GM18507 (cell line): Measurements from ENCODE around the gene SSTR1.

Experiments
- DNase-seq: peaks from one replicate; pipeline ENCODE4 v3.0.0; 2011; ENCODE audit warnings: low read depth; ENCODE audit not compliant: insufficient read length; ENCODE audit errors: extremely low spot score
- FAIRE-seq: peaks from 2 replicates; lab custom pipeline; 2011; peaks lifted over from hg19 to GRCh38; lab: Jason Lieb, UNC

SSTR1 gene

GRCh38 chr14:38201137-38201828 lies 6.4 kb upstream of the SSTR1 start:
- DNase-seq: no peak
- FAIRE-seq: no peak

GRCh38 chr14:38202444-38203191 lies 5.1 kb upstream of the SSTR1 start:
- FAIRE-seq (no peak), DNase-seq (no peak)

GRCh38 chr14:38203929-38204718 lies 3.6 kb upstream of the SSTR1 start:
- FAIRE-seq (no peak), DNase-seq (no peak)

GRCh38 chr14:38204719-38205115 lies 3.0 kb upstream of the SSTR1 start:
- DNase-seq (no peak), FAIRE-seq (no peak)

- DNase-seq (no peak), FAIRE-seq (no peak)
These were observed 2.4 kb upstream of the SSTR1 start for GRCh38 chr14:38205119-38205813.

GRCh38 chr14:38205949-38206665 lies 1.6 kb upstream of the SSTR1 start:
- FAIRE-seq (no peak), DNase-seq (no peak)

- DNase-seq (no peak), FAIRE-seq (no peak)
These were observed 871 bp upstream of the SSTR1 start for GRCh38 chr14:38206689-38207376.

- DNase-seq (no peak), FAIRE-seq (no peak)
These were observed 348 bp upstream of the SSTR1 start for GRCh38 chr14:38207377-38207735.

- no peak for DNase-seq
- FAIRE-seq: no peak
These were observed 1.2 kb downstream of the SSTR1 start for GRCh38 chr14:38208618-38209562.

GRCh38 chr14:38209572-38210557 lies 2.2 kb downstream of the SSTR1 start:
- no peak for FAIRE-seq
- DNase-seq: no peak

- no peak for FAIRE-seq
- no peak for DNase-seq
These were observed 3.0 kb downstream of the SSTR1 start for GRCh38 chr14:38210587-38211216.

GRCh38 chr14:38211255-38211735 lies 3.6 kb downstream of the SSTR1 start:
- DNase-seq (no peak), FAIRE-seq (no peak)

- FAIRE-seq: no peak
- no peak for DNase-seq
These were observed 4.4 kb downstream of the SSTR1 start for GRCh38 chr14:38212111-38212510.

GRCh38 chr14:38213001-38213400 lies 5.3 kb downstream of the SSTR1 start:
- no peak for FAIRE-seq
- no peak for DNase-seq

GRCh38 chr14:38217553-38217952 lies 9.8 kb downstream of the SSTR1 start:
- DNase-seq (no peak), FAIRE-seq (no peak)

- FAIRE-seq: no peak
These were observed 13.4 kb downstream of the SSTR1 start for GRCh38 chr14:38221077-38221476.

More at GRCh38 chr14:38221077-38221476, 13.4 kb downstream of the SSTR1 start:
- DNase-seq: no peak
